TTC549 (cell line): Measurements from ENCODE around the gene HSF5.
A peak's percentile ranks its signal among the peaks of the same experiment; 100 is the strongest.

Source experiments
- FAIRE-seq: peaks from 2 replicates; lab custom pipeline; 2012; peaks lifted over from hg19 to GRCh38; lab: Jason Lieb, UNC

HSF5 gene

GRCh38 chr17:58476812-58477211, 11.4 kb downstream of the HSF5 start:
- no peak for FAIRE-seq

DNA sequence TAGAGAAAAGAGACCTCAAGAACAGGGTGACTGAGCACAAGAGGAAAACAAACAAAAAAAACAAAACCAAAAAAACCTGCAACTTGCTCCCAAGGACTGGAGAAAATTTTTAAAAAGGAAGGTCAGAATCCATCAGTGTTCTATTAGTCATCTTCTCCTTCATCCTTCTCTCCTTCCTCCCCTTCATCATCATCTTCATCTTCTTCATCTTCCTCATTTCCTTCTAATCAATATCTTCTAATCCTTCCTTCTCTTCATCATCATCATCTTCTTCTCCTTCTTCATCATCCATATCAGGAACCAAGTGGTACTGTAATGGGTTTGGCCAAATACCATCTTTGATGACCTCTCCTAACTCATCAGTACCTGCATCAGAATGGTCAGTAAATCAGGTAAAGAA, 12.2 kb downstream of the HSF5 start:
- FAIRE-seq: no peak

DNA sequence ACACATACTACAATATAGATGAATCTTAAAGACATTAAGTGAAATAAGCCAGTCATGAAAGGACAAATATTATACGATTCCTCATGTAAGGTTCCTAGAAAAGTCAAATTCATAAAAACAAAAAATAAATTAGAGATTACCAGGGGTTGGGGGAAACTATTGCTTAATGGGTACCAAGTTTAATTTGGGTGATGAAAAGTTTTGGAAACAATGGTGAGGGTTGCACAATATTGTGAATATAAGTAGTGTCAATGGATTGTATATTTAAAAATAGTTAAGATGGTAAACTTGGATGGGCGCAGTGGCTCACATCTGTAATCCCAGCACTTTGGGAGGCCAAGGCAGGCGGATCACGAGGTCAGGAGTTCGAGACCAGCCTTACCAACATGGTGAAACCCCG, 17.9 kb downstream of the HSF5 start:
- FAIRE-seq: no peak

DNA sequence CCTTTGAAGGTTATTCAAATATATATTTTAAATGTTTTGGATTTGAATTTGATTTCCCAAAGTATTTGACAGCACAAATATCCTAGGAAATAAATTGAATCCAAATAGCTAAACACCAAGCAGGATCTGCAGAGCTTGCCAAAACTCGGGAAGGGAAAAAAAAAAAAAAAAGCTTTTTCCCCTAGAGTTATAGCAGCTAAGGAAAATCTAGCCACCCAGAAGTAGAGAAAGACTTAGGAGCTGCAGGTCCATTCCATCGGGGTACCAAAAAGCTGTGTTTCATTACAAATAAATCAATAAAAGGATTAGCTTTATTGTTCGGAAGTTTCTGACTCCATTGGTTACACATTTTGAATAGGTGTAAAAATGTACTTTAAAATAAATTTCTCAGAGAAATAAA, 19.3 kb downstream of the HSF5 start:
- no peak for FAIRE-seq

DNA sequence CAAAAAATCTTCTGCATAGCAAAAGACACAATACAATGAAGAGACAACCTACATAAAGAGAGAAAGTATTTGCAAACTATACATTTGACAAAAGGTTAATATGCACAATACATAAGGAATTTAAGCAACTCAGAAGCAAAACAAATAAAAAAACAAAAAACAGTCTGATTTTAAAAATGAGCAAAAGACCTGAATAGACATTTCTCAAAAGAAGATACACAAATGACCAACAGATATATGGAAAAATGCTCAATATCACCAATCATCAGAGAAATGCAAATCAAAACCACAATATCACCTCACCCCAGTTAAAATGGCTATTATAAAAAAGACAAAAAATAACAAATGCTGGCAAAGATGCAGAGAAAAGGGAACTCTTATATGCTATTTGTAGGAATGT, 32.7 kb downstream of the HSF5 start:
- FAIRE-seq: no peak

DNA sequence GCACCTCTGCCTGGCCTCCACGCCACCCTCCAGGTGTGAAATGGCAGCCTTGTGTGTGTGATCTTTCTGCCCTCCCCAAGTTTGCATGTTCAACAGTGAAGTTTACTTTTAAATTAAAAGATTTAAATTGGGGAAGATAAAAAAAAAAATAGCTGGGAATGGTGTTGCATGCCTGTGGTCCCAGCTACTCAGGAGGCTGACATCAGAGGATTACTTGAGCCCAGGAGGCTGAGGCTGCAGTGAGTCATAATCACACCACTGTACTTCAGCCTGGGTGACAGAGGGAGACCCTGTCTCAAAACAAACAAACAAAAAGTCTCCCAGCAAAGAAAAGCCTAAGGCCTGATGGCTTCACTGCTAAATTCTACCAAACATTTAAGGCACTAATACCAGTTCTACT, 35.5 kb downstream of the HSF5 start:
- FAIRE-seq: no peak

GRCh38 chr17:58447039-58447975, 40.9 kb downstream of the HSF5 start:
- no peak for FAIRE-seq

DNA sequence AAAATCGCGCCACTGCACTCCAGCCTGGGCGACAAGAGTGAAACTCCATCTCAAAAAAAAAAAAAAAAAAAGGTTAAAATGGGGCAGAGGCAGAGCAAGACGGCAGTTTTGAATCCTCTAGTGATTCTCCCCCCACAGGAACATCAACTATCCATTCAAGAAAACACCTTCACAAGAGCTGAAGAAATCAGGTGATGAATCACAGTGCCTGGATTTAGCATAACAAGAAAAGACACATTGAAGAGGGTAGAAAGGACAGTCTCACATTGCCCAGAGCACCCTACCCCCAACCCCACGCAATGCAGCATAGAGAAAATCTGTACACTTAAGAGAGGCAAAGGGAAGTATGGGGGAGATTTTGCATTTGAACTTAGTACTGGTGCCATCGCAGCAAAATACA, 42.1 kb downstream of the HSF5 start:
- no peak for FAIRE-seq

DNA sequence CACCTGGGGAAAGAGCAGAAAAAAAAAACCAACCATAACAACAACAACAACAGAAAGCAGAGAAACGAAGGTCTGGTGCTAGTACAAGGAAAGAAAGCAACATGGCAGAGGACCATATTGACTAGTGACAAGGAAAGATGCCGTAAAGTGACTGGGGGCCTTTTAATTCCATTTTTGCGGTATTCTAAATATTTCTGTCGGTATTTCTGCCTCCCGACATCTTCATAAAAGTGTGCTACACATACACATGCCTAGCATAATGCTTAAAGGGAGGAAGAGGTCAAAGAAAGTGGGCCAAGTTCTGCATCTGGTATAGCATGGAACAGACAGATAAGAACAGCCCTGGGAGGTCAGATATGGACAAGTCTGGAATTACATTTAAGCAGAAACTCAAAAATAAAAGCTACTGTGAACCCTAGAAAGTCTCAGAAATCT, 51.4 kb downstream of the HSF5 start:
- FAIRE-seq: no peak

DNA sequence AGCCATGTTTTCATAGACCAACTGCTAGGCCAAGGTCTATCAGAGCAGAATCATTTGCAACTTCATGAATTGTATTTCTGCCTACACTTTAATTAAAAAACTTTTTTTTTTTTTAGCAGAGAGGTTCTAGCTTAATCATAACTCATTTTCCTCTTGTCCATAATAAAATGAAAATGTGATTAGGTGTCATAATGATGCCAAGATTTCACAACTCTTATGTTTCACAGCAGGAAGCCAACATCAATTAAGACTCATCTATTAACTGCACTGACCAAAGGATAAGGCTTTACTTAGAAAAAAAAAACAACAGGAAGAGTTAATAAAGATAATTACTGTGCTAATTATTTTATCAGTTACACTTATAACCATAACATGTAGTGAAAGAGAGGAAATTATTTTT, 52.0 kb downstream of the HSF5 start:
- FAIRE-seq: no peak

DNA sequence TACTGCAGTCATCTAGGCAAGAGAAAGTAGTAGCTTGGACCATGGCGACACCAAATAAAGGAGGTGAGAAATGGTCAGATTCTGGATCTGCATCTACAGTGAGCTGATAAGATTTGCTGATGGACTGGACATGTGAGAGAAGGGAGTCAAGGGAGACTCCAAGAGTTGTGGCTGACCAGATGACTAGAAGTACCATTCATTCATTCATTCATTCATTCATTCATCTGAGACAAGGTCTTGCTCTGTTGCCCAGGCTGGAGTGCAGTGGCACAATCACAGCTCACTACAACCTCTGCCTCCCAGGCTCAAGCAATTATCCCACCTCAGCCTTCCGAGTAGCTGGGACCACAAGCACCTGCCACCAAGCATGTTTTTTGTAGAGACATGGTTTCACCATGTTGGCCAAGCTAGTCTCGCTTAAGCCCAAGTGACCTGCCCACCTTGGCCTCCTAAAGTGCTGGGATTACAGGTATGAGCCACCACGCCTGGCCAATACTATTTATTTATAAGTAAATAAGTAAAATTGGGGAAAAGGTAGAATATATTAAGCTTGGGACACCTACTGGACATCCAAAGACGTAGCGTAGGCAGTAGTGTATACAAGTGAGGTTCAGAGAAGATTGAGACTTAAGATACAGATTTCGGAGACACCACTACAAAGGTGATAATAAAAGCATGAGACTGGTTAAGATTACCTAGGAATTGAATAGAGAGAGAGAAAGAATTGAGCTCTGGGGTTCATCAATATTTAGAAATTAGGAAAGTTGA, 55.2 kb downstream of the HSF5 start:
- no peak for FAIRE-seq

DNA sequence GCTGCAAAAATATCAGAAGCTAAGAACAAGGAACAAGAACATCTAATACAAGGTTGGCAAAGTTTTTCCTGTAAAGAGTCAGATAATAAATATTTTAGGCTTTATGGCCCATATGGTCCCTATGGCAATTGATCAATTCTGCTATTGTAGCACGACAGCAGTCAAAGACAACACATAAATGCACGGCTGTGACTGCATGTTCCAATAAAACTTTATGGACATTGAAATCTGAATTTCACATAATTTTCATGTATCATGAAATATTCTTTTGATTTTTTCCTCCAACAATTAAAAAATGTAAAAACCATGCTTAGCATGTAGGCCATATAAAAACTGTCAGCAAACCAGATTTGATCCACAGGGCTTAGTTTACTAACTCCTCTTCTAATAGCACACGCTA, 60.4 kb downstream of the HSF5 start:
- no peak for FAIRE-seq

- no peak for FAIRE-seq
These were observed 66.5 kb downstream of the HSF5 start for GRCh38 chr17:58421711-58422110.

GRCh38 chr17:58420827-58421226, 67.4 kb downstream of the HSF5 start:
- no peak for FAIRE-seq

DNA sequence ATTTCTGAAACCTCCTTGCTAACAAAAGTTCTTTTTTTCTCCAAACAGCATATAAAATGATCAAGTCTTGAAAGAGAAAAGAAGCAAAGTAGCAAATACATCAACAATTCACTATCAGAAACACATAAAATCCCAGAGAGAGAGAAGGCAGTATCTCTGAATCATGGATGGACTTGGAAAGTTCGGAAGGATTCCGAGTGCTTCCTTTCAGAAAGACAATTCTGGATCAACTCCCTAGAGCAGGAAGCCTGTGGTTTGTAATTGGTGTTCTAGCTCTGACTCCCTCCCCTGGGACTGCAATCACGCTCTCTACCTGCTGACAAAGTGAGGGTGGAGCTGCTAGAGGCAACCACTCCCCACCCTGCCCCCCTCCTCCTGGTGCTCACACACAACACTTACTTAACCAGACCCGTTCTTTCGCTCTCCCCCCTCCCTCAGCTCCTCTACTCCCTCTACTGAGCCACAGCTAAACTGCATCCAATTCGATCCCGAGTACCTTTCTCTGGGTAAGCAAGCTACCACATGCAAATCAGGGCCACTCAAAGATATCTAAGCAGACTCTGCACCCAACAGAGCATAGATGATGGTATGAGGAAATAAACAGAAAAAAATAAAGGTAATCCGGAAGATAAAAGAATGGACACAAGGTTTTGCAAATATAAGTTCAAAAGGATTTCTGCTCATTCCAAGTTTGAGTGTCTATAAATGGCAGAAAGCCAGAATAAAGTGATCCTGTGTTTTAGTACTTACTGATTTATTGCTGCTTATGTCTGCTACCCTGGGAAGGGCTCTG, 70.7 kb downstream of the HSF5 start, which contains the start of gene RNF43:
Gene RNF43 (minus strand): TSS at position 235 of the 793 bp plus-strand sequence. CDS start 1,957 bp downstream, outside the sequence.
- FAIRE-seq: peak; percentile 50

DNA sequence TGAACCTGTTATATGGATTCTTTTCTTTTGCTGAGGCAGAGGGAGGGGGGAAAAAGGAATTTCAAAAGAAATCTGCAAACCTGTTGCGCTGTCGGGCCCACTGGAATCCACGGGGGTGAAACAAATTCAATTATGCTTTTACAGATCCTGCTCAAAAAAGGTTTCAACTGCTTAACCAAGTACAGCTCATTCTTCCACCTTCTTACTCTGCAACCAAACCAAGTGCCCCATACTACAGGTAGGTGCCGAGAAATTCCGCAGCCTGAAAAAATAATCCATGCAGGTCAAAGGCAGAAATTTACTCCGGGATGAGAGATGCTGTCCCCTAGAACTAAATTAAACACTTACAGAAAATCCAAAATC, 71.3 kb downstream of the HSF5 start:
- FAIRE-seq: no peak

DNA sequence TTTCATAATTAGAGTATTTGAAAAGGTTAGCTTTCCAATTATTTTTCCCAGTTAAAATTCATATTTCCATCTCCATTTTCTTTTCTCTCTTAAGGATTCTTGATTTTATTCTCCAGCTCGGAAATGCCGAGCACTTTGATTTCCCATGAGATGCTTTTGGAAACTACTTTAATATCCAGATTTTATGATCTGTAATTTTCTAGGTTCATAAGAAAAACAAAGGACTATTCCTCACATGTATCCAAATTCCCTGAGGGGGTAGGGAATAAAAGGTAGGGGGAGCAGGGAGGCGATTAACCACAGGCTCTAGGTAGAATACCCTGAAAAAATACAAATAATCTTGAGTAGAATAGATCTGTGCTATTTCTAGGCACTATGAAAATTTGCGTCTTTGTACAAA, 71.8 kb downstream of the HSF5 start:
- FAIRE-seq: no peak

GRCh38 chr17:58415371-58416055, 72.7 kb downstream of the HSF5 start:
- no peak for FAIRE-seq

GRCh38 chr17:58414596-58414997, 73.6 kb downstream of the HSF5 start:
- FAIRE-seq: no peak

DNA sequence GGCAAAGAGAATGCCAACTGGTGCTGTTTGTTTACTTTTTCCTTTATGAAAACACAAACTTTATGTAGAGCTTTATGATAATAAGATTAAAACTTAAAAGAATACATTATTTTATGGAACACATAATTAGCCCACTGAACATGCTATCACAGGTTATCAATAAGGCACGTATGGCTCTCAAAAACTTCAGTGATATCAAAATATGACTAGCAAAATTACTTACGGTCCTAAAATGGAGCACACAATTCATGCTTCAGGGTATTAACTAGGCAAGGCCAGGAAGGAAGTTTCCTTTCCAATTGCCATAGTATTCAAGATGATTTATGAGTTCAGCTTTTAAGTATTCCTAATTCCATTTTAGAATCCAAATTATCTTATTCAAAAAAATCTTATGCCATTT, 74.5 kb downstream of the HSF5 start:
- FAIRE-seq: no peak

GRCh38 chr17:58412961-58413586, 75.1 kb downstream of the HSF5 start:
- FAIRE-seq: no peak
